ENCODE results near the gene ZFAND3.

DNA sequence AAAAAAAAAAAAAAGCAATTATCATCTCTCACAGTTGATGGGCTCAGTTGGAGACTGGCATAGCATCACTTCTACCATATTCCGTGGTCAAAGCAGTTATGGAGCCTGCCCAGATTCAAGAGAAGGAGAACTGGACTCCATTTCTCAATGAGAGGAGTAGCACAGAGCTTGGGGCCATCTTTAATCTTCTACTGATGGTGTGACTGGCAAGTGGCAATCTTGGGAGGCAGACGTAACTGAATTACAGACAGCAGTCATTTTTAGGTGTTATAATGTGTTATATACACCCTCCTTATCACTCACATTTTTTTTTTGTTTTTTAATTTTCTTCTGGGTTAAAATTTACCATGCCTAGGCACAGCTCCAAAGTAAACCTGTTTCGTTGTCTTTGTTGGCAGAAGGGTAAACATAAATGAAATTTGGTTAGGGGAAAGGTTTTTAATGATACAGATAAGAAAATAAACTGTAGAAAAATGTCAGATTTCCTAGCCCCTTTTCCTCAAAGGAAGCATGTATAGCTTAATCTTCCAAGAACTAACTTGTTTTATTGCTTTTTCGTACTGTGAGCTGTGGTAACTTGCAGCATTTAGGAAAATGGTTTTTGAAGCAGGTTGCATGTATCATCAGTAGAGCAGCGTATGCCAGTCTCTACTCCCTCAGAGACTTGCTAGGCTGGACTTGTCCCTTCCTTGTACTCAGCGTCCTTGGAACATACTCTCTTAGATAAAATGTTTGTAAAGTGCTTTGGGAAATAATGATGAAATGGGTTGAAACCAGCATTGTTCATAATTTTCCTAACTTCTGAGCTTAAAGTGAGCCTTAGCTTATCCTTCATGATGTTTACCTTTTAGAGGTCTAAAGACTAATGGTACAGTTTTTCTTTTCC is 25.7 kb downstream of the ZFAND3 start:
- no peak for TF ChIP-seq EZH2 (IDR thresholded peaks at IDR 0.05; ENCODE audit: borderline replicate concordance, low read length)
- TF ChIP-seq, protein P1, sequence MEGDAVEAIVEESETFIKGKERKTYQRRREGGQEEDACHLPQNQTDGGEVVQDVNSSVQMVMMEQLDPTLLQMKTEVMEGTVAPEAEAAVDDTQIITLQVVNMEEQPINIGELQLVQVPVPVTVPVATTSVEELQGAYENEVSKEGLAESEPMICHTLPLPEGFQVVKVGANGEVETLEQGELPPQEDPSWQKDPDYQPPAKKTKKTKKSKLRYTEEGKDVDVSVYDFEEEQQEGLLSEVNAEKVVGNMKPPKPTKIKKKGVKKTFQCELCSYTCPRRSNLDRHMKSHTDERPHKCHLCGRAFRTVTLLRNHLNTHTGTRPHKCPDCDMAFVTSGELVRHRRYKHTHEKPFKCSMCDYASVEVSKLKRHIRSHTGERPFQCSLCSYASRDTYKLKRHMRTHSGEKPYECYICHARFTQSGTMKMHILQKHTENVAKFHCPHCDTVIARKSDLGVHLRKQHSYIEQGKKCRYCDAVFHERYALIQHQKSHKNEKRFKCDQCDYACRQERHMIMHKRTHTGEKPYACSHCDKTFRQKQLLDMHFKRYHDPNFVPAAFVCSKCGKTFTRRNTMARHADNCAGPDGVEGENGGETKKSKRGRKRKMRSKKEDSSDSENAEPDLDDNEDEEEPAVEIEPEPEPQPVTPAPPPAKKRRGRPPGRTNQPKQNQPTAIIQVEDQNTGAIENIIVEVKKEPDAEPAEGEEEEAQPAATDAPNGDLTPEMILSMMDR (IDR thresholded peaks at IDR 0.05; ENCODE audit: low read length) = no peak

All from OCI-LY1 (cell line).